Esophagus muscularis mucosa (tissue), 3 donors: ENCODE measurements around the gene TMEM254.

Experiments
- EP300 ChIP-seq: sonication (generic); formaldehyde crosslinking; IDR thresholded peaks from one replicate; pipeline ENCODE4 v1.6.1; 2017; ENCODE audit warnings: antibody characterized with exemption
- POLR2AphosphoS5 ChIP-seq, 2 donors: sonication (generic); formaldehyde crosslinking; IDR thresholded peaks; one replicate each; pipeline ENCODE4 v1.6.1; 2017; ENCODE audit warnings: antibody characterized with exemption in 2 of 2

DNA sequence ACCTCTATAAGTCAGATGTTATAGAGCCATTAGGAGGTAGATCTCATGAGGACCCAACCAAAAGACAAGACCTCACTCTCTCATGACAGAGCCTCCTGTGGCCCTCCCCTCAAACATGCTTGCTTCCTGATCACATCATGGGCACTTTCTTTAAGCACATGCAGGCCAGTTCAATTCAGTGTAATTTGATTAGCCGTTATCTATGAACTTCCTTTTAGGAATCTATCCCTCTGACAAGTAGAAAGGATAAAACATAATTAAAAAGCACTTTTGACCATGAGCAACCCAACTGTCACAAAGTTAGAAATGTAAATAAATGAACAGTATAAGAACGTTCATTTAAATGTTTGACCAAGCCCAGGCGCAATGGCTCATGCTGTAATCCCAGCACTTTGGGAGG is 27.7 kb upstream of the TMEM254 start:
- TF ChIP-seq POLR2AphosphoS5 (IDR thresholded peaks at IDR 0.05) (no peak), EP300 (no peak)
